GM18519 (cell line): ENCODE measurements around the gene THSD7A.

Experiments used
- ATAC-seq: cut with Tn5 transposase; IDR thresholded peaks from one replicate; pipeline ENCODE4 v1.9.1; 2021; ENCODE audit warnings: mild to moderate bottlenecking, moderate library complexity; ENCODE audit not compliant: unreplicated experiment, low FRiP score

The THSD7A gene

DNA sequence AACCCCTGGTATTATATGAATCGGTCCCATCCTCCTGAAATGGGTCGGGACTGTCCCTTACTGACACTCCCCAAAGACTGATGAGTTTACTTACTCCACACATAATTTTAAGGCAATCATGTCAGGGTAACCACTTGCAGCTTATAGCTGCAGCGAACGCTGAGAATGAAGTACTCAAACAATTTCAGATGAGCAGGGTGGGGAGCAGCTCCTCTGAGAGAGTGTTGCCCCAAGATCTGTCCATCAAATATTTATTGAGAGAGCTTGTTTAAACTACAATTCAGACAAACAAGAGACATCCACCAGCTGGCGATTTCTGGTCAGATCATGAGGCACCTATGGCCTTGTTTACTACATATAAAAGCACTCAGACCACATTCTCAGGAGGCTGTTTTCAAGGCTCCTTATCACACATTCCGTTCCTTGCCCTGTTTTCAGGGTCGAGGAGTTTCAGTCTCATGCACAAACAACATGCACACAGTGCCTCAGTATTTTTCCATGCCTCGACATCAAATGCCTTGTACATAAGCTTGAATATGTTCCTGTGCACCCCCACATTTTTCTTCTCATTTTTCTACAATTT, 80.1 kb downstream of the THSD7A start:
- ATAC-seq: no peak

- no peak for ATAC-seq
Observed at GRCh38 chr7:11751315-11751714, 80.7 kb downstream of the THSD7A start.

DNA sequence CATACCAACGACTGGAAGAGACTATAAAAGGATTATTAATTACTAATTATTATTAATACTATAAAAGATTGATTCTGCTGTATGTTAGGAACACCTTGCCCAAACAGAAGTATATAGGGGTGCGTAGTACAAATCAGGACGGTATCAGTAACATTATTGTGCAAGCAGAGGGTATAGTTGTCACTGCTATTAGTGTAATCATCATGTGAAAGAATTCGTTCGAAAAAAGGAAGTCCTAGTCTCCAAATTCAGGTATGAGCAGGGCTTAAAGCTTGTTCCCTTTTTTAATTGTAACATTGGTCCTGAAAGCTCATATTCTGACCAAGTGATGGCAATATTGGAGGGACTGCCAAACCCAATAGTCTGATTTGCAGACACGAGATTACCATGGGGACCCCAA, 81.8 kb downstream of the THSD7A start:
- no peak for ATAC-seq

DNA sequence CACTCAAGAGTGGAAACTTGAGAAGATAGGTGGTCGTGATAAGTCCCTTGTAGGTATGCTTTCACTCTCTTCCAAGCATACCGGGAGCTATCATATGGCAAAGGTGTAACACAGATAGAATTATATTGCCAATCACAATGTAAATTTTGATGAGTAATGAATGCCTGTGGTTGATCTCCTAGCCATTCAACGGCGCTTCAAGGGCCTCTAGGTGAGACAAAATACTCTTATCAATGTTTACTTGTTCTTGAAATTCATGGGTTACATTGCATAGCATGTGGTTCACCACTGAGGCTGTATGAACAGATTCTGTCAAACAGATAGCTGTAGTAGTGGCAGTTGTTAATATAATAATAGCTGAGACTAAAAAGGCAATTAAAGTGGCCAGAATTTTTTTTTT, 82.4 kb downstream of the THSD7A start:
- no peak for ATAC-seq

DNA sequence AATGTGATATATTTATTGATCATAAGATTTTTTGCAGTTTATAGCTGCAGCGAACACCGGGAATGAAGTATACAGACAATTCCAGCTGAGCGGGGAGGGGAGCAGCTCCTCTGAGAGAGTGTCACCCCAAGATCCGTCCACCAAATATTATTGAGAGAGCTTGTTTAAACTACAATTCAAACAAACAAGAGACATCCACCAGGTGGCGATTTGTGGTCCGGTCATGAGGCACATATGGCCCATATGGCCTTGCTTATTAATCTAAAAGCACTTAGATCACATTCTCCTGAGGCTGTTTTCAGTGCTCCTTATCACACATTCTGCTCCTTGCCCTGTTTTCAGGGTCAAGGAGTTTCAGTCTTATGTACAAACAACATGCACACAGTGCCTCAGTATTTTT, 83.1 kb downstream of the THSD7A start:
- no peak for ATAC-seq

DNA sequence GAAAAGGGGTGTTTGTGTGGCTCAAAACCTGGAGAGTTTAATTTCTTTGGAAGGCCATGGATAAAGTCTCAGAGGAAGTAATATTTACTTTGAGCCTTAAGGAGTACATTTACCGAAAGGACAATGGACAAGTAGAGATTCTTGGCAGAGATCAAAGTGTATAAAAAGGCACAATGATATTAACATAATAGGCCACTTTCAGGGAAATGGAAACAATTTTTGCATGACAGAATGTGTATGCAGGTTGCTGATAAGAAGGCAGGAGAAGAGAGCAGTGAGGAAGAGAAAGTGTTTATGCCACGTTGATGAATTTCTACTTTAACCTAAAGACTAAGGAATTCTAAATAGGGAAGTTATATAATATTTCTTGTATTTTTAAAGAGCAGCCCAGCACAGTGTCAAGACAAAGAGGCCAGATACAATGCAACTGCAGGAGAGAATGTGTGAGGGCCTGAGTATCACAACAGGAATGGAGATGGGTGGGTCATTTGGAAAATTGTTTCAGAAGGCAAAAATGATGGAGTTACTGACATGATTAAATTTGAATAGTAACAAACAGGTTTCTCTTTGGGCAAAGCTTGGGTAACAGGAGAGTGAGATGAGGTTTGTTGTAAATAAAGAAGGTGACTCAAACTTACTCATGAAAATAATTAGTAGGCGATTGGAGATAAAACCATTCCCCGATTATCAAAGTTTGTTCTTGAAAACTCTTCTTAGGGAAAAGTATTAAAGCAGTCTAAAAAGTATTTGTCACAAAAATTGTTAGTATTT, 84.1 kb downstream of the THSD7A start:
- ATAC-seq: no peak

DNA sequence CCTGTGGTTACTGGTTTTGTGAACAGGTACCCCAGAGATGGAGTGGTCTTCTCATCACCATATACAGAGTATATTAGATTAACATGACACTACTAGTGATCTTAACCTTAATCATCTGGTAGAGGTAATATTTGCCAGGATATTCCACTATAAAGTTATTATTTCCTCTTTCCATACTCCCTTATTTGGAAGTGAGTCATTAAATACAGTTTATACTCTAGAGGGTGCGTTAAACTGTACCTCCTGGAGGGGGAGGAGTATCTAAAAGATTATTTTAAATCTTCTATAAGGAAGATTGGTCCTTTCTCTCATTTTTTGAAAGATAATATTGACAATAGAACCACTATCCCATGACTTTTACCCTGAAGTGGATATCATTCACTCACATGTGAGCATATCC, 85.4 kb downstream of the THSD7A start:
- ATAC-seq: no peak

GRCh38 chr7:11743548-11743947, 88.5 kb downstream of the THSD7A start:
- no peak for ATAC-seq

DNA sequence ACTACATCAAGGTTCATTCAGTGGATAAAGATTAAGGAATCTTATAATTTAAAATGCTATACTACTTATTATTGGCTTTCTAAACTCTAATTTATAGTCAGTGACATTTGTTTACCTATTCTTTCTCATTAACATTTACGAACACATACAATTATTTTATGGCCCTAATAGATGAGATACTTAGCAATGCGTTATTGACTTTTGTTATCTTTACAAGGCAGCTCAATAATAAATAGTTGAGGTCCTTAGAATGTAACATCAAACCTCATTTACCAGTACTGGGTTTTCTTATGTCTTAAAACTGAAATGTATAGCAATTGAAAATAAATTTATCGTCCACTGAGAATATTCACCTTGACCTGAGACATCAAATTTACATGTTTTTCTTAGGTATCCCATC, 89.0 kb downstream of the THSD7A start:
- no peak for ATAC-seq

GRCh38 chr7:11742496-11742895, 89.5 kb downstream of the THSD7A start:
- no peak for ATAC-seq

DNA sequence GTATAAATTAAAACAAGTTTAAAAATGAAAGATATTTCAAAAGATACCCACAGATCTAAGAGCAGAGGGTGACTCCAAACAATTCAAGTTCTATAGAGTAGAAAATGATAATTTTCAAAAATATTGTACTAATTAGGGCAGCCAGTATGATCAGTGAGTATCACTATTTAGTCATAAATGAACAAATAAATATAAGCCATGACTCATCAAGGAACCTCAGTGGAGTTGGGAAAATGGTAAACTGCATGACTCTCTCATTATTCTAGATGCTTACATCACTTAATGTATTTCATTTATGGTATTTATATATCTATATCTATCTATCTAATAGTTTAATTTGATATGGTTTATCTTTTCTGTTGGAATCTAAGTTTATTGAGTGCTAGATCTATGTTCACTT, 94.3 kb downstream of the THSD7A start:
- ATAC-seq: no peak

DNA sequence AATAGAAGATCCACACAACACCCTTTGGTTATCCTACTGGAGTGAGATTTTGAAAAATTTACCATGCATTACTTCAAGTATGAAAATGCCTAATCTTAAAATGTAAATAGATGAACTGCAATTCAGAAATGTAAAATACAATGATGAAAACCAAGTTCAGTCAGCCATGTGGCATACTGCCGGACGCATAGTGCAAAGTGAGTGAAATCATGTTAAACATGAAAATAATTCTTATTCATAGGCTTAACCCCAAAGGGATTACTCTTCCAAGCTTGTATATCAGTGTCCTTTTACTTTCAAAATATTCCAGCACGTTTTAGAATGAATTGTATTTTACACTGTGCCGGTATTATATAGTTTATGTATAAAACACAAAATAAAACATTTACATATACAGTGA, 99.8 kb downstream of the THSD7A start:
- ATAC-seq: no peak

DNA sequence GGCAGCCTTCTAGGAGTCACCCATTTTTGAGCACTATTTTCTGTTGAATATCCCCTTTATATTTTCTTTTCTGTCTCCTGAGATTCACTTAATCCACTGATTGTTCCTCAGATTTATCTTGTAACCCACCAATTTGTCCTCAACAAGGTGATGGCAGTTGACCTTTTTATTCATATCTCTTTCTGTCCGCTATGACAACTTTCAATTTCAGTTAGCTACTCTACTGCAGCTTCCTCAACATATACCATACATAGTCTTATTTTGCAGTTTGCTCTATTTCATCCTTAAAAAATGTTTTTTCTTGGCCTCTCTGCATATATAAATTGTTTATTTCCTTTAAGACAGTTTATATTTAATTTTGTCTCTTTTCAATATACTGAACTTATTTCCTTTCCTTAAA, 101.3 kb downstream of the THSD7A start:
- no peak for ATAC-seq

DNA sequence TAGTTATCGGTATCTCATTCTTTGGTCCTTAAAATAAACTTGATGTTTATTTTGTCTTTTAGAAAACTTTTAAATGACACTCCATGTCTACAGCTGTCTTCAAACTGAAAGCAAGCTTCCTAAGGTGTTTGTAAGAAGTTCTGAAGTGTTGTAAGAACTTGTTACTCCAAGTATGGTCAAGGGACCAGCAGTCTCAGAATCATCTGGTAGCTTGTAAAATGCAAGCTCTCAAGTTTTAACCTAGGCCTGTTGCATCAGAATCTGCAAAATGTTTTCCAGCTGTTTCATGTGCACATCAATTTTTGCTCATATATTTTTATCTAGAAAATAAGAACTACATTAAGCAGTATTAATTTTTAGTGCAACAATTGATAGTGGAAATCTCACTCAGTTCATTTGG, 104.1 kb downstream of the THSD7A start:
- no peak for ATAC-seq

GRCh38 chr7:11726794-11727155, 105.2 kb downstream of the THSD7A start:
- no peak for ATAC-seq

DNA sequence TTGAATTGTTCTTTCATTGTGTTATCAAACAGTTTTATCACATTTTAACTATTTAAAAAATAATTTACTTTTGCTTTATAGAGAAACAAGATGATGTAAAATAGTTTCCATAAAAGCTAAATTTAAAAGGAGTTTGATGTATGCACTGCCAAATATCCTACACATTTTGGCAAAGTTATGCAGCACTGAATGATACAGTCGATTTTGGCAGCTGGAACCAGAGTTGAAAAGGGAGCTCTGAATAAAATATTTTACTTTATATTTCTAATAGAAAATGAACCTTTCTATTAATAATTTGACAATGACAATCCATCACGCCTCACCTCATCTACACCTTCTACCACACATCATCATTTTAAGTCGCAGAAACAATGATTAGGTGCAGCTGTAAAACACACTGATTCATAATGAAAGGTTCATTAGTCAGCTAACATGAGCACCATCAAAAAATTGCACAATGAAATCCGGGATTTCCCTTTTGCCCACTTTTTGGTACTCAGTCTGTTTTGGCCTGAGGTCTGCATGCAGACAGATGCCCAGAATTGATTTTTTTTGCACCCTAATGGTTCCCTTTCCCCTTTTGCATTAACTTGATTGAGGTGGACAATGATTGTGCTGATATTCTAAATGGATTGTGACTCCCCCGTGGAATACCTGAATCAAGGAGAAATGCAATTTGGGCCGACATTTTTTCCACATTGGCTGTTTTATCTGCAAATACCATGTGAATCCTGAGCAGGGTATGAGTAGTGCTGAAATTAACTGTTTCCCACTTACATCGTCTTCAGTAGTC, 105.8 kb downstream of the THSD7A start:
- ATAC-seq: no peak

GRCh38 chr7:11716185-11716584, 115.8 kb downstream of the THSD7A start:
- no peak for ATAC-seq

DNA sequence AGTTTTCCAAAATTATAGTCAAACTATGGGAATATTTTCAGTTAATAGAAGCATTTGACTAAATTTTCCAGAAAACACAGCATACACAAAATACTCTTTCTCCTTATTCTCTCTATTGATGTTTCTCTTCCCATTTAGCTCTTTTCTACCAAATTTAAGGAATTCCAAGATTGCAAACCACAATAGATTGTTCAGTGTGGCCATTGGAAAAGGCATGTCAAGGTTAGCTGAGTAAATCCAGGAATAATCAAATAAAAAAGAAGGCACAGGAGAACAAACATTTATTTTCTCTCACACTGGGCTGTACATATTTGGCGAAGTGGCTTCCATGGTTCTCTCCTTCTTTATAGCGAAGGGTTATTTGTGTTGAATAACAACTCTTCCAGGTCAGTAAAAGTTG, 117.3 kb downstream of the THSD7A start:
- no peak for ATAC-seq

DNA sequence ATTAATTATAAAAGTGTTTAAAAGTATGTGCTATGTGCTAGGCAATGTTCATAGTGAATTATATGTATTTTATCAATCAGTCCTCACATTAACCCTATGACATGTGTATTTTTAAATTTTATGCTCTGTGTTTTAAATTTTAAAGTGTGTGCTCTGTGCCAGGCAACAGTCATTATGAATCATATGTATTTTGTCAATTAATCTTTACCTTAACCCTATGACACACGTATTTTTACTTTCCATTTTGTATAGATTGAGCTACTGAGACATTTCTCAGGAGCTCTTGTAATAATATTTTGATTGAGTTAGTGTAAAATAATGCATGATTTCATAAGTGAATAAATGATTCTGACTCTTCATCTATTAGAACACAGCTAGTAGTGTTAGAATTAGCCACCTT, 117.8 kb downstream of the THSD7A start:
- no peak for ATAC-seq

GRCh38 chr7:11713352-11713751, 118.6 kb downstream of the THSD7A start:
- no peak for ATAC-seq

DNA sequence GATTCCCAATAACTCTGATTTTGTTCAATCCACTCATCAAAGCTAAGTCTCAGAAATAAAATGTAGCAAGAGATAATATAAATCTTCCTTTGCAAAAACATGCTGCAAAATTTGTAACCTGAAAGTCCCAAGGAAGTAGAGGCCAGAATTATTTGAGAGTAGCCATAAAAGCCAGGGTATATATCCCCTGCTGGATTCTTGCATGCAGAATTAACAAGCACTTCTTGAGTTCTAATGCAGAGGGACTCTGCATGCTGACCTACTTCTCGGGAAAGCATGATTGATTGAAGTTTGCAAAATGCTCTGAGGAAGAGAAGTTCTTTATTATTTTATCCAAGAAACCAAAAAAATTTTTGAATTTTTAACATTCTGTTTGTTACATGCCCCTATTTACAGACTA, 121.6 kb downstream of the THSD7A start:
- ATAC-seq: no peak

GRCh38 chr7:11709196-11709595, 122.8 kb downstream of the THSD7A start:
- ATAC-seq: no peak
